NCI-H1048 (cell line): ENCODE data around the gene FRMD1.

ENCODE experiments used
- DNase-seq: peaks from one replicate; lab custom pipeline; 2025; lab: John Stamatoyannopoulos, UW

The FRMD1 gene

DNA sequence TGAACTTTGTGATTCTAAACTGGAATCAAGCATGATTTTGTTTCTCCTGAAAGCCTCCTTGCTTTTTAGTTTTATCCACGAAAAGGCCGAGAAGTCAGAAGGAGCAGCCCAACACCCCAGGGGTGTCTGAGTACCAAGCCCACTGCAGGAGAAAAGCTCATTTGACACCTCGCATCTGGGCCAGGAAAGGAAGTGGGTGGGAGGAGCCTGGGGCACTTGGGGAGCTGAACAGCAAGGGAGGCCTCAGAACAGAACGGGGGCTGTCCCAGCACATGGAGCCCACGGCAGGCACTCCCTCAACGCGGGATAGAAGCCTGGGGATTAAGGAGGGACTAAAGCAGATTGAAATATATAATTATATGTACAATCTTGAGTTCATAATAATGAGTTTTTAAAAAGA lies 75.0 kb downstream of the FRMD1 start:
- no peak for DNase-seq
